Suppressor macrophage treated with lipopolysaccharide for 4 hours (primary cell): ENCODE data around the gene PER2.

ENCODE experiments used
- DNase-seq: peaks from one replicate; pipeline ENCODE4 v3.0.0-alpha.2; 2020

PER2 gene

GRCh38 chr2:238262496-238263122 is 25.8 kb downstream of the PER2 start:
- DNase-seq = no peak

DNA sequence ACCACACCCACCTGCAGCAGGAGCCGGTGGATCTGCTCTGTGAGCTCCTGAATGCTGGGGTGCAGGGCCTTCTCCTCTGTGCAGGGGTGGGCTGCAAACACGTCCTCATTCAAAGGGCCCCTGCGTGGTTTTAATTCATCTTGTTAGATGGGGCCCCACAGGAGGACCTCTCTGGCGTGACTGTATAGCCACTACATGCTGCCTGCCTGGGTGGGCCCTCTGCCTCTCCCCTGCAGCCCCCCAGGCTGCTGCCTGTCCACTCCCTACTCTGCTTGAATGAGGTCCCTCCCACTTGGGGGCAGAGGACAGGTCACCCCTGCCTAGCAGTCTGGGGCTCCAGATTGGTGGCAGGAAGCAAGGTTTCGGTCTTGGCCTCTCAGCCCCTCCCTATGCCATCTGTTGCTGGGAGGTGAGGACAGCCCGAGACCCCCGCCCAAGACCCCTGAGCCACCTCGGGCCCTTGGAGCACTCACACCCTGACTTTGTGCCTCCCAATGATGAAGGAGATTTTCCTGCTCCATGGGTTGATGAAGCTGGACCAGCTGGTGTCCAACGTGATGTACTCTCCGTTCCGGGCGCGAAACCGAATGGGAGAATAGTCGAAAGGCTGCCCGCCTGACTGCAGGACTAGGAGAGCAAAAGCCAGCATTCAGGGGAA is 26.6 kb downstream of the PER2 start:
- no peak for DNase-seq

DNA sequence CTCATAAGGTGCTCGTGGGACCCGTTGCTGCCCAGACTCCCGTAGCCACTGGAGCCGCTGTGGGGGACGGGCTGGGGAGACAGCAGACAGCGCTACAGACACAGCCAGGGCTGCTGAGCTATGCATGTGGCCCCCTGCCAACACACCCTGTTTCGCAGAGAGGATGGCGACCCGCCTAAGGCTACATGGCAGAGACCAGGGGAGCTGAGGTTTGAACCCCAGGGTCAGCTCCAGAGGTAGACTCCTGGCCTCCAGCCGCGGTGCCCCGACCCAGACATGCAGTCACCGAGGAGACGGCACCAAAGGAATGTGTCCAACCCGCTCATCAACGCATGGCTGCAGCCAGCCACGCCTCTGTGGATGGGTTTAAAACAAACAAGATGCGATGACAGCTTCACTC is 27.5 kb downstream of the PER2 start:
- no peak for DNase-seq

- no peak for DNase-seq
Observed at GRCh38 chr2:238259061-238260020, 29.1 kb downstream of the PER2 start.

DNA sequence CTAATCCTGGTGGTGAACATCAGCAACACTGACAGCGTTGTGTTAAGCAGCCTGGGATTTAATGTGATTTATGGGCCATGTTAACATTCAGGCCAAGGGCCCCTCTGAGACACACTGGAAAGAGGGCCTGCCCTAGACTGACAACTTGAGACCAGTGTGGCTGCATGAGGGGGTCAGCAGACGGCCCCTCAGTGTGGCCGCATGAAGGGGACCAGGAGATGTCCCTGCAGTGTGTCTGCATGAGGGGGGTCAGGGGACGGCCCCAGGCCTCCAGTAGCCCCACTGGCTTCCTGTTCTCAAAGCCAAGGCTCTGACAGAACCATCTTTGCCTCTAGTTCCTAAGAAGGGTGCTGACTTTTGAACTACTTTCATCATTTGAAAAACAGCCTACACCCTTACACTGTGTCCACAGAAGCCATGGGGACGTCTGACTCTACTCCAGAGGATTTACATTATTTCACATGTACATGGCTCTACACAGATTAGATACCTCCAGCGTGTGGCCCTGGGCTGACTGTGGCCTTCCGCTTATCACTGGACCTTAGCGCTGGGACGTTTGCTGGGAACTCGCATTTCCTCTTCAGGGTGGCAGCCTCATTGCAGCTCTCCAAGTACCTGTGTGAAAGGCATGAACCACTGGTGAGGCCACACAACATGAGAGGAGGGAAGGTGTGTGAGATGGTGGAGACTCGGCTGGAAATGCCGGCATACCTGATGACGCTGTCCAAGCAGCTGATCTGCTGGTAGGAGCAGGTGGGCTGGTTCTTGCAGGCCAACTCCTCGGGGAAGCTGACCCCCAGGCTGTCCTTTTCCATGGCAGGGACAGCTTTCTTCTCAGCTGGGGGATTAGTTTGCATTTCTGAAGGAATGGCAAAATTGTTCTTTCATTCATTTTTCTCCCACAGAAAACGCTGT is 30.4 kb downstream of the PER2 start:
- DNase-seq = no peak

GRCh38 chr2:238256594-238257104 is 31.8 kb downstream of the PER2 start:
- DNase-seq = peak; percentile 76

DNA sequence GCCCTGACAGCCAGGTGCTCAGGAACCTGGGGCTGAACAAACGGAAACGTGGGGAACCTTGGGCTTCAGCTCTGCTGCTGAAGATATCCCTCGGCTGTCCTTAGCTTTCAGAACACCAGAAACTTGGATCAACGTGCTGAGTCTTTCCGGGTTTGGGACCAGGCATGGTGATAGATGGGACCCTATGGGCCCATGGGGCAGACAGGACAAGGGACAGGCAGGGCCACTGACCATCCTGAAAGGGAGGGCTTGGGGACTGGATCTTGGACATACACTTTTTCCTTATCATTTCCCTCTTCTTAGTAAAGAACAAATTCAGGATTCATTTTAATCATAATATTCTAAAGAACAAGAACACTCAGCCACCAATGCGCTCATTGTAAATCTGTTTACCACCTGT is 32.3 kb downstream of the PER2 start:
- no peak for DNase-seq

DNA sequence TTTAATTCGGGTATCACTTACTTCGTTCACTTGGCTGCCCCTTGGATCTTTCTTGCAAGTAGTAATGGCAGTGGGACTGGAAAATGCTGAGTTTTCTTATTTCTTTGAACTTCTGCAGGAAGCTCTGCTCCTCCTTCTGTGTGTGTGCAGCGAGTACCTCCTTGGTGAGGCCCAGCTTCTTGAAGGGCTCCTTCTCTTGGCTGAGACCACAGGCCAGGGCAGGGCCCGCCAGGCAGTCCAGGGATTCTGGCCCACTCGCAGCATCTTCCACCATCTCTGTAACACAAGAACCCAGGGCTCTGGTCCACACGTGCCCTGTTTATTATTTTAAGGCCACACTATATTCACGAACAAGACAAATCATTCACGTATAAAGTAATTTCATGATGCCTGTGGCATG is 32.8 kb downstream of the PER2 start:
- DNase-seq = no peak

DNA sequence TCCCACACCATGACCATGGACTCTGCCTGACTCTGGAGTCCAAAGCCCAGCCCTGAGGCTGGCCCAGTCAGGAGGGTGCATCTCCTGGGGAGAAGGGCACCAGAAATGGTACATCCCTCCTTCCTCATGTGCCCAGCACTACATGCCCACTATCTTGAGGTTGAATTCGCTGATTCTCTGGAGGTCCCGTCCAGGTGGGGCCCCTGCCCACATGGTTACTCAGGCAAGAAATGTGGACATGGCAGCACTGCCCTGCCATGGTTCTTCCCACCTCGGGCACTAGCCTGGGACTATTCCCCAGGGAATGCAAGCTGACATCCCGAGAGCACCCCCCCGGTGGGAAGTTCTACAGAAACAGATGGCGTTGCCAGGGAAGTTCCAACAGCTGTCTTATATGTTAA is 33.3 kb downstream of the PER2 start:
- DNase-seq = no peak

GRCh38 chr2:238254095-238254723 is 34.2 kb downstream of the PER2 start:
- no peak for DNase-seq

GRCh38 chr2:238252766-238253630 is 35.4 kb downstream of the PER2 start:
- DNase-seq = no peak

GRCh38 chr2:238251986-238252385 is 36.4 kb downstream of the PER2 start:
- DNase-seq = no peak

GRCh38 chr2:238251331-238251730 is 37.1 kb downstream of the PER2 start:
- no peak for DNase-seq

DNA sequence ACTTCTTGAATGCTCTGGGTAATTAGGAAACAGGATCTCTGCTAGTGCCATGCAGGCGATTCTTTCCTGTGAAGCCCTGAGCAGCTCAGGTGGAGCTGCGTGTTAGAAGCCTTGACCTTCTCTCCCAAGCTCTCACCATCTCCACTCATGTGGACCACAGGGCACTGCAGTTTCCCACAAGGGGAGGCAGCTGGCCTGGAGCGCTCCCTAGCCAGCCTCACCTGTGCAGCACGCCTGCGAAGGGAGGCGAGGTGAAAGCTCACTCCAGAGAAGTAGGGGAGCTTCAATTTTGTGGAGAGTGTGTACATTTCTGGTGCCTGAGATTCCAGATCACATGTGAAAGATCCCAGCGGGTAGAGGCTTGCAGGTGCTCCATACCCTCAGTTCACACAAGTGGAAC is 37.5 kb downstream of the PER2 start:
- DNase-seq = no peak

DNA sequence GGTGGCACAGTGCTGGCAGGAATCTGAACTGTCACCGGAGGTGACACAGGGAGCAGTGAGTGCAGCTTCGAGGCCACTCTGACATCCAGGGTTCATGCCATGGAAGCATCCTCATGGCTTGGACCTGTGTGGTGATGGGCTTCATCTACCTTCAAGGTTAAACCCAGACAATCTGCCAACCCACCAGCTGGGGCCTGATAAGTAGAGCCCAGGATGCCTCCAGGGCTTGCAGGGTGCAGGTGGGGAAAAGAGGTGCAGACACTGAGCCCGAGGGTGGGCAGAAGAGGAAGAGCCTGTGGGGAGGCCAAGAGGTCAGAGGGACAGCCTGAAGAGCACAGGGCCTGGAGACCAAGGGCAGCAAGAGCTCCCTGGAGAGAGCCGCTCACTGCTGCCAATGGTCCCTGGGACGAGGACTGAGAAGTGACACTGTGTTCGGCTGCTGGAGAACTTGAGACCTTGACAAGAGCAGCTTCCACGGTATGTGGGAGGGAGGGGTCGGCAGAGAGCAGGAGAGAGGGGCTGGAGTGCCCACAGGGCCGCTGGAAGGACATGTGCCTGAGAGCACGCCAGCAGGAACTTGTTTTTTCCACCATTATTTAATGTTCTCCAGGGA is 40.5 kb downstream of the PER2 start:
- no peak for DNase-seq

- DNase-seq = no peak
Observed at GRCh38 chr2:238247002-238247822, 41.2 kb downstream of the PER2 start.

GRCh38 chr2:238244151-238244550 is 44.3 kb downstream of the PER2 start:
- DNase-seq = no peak

DNA sequence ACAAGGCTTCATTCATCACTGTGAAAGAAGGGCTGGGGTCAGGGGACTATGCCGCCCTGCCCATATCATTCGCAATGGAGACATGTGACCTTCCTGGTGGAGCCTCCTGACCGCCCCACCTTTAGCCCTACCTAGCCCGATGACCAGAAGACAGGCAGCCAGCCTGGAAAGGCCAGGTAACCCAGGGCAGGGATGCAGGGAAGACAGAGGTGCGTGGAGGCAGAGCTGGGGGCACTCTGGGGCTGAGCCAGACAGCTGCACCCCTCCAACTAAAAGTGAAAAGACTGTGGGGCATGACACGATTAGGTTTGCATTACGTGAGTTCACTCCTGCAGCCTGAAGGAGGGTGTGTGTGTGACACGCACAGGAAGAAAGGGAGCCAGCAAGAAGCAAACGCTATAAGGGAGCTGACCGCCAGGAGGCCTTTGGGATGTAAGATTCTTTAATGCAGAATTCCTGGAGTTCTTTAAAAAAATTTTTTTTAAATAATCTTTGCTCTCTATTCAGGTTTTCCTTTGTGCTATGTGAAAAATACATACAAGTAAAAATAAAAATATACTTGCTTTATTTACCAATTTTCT is 44.8 kb downstream of the PER2 start:
- DNase-seq = no peak
